GM18909 (cell line): ENCODE data around the gene IFT80.

Experiments used
- ATAC-seq: cut with Tn5 transposase; IDR thresholded peaks from one replicate; pipeline ENCODE4 v1.9.1; 2021; ENCODE audit warnings: mild to moderate bottlenecking; ENCODE audit not compliant: unreplicated experiment, poor library complexity

IFT80 gene

GRCh38 chr3:160221019-160221418, 178.0 kb downstream of the IFT80 start:
- ATAC-seq, result no peak

DNA sequence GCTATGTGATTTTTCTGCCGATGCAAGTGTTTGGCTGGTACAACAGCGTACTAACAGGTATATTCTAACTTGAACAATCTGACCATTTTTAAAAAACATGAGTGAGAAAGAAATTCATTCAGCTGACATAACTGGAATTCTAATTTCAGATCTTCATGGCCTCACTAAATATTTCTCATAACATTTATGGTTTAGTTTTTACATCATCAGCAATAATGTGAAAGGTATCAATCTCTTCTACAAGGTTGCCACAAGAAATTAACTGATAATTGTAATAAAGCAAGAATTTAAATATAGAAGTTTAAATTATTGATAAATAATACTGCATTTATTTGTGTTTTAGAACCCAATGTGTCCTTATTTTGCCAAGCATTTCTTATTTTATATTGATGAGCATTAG, 179.0 kb downstream of the IFT80 start:
- no peak for ATAC-seq

DNA sequence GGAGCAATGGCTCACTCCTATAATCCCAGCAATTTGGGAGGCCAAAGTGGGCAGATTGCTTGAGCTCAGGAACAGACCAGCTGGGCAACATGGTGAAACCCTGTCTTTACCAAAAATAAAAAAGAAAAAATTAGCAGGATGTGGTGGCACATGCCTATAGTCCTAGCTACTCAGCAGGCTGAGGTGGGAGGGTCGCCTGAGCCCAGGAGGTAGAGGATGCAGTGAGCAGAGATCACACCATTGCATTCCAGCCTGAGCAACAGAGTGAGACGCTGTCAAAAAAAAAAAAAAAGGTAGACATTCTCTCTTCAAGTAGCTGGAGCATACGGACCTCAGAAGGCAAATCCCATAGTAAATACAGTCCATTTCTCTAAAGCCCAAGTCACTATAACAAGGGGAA, 180.9 kb downstream of the IFT80 start:
- ATAC-seq, result no peak

DNA sequence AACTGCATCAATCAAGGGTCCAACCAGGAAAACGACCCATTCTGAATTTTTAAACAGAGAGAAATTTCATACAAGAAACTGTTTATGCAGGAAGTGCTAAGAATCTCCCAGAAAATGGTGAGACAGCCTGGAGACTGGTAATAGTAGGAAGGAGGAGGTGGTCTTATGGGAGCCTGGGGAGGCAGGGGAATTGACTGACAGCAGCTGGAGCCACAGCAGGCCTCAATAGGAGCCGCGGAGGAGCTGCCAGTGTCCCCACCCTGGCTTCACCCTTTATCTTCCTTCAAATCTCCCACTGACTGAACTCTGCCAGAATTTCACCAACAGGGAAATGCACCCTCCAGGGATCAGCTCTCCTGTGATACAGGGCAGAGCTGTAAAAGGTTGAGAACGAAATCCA, 181.3 kb downstream of the IFT80 start:
- no peak for ATAC-seq

DNA sequence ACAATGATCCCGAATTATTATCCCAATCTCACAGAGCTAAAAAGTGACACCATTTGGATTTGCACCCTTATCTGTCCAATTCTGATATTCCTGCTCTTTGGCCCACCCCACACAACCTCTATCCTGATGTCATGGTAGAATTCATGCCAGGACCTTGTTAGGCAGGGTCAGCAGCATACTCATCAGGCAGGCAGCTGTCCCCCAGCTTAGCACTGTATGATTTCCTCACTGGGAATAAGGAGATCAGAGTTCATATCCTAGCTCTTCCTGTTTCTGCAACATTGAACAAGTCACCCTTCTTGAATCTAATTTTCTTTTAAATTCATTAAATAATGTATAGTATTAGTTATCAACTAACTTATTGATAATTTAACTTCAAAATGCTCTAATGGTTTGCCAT, 185.8 kb downstream of the IFT80 start:
- ATAC-seq, result no peak

DNA sequence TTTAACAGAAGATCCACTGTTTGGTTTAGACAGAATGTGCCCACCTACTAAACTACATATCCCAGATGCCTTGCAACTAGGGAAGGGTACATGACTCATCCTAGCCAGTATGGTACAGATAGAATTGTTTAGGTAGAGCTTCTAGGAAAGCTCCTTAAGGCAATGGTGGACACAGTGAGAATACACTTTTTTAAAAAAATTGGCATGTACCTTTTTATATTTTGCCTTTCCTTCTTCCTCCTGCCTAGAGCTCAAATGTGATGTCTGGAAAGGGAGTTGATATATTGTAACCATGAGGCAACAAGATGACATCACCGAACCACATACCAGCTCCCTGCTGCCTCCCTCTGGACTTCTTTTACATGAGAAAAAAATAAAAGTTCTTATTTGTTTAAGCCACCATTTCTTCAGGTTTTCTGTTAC, 188.2 kb downstream of the IFT80 start:
- ATAC-seq, result peak; percentile 57

- no peak for ATAC-seq
Measured at GRCh38 chr3:160210341-160210740, 188.7 kb downstream of the IFT80 start.
